NCI-H82 treated with DMSO at 0.1 percent for 48 hours (cell line): Measurements from ENCODE around the gene SETX.

Source experiments
- DNase-seq: peaks from one replicate; lab custom pipeline; 2025; ENCODE audit not compliant: unreplicated experiment; lab: John Stamatoyannopoulos, UW

Gene SETX

GRCh38 chr9:132224645-132225044, 130.1 kb downstream of the SETX start:
- no peak for DNase-seq

GRCh38 chr9:132221941-132222340, 132.8 kb downstream of the SETX start:
- DNase-seq, result peak; percentile 9

GRCh38 chr9:132218208-132218607, 136.6 kb downstream of the SETX start:
- DNase-seq, result no peak

GRCh38 chr9:132216861-132217619, 137.7 kb downstream of the SETX start:
- no peak for DNase-seq

GRCh38 chr9:132214027-132214622, 140.7 kb downstream of the SETX start:
- no peak for DNase-seq

- DNase-seq, result no peak
Measured at GRCh38 chr9:132211570-132211969, 143.2 kb downstream of the SETX start.
